Measurements from ENCODE around the gene SRSF11. TPM values are rescaled to one million over a fixed set of nuclear protein-coding genes. Genes with fewer than 3 reads are reported as not detected.

SRSF11 gene
- total RNA-seq, 2 donors from 2014 or later: 38.4 to 47.9 TPM

GRCh38 chr1:70195342-70195741, 25.8 kb upstream of the SRSF11 start:
- no peak for DNase-seq (ENCODE audit: low spot score)
- Histone ChIP-seq H3K4me3 (no peak overlapping the region), H3K27me3 (no peaks in the 10 kb centered on the region), H3K27ac (no peak overlapping the region), H3K4me1 (no peaks in the 10 kb centered on the region), H3K9me3 (no peaks in the 10 kb centered on the region), H3K36me3 (no peaks in the 10 kb centered on the region)
- no peak for TF ChIP-seq CTCF (IDR thresholded peaks at IDR 0.05)

- H3K4me1 ChIP-seq: no peaks in the 10 kb centered on the region
These were observed 24.8 kb upstream of the SRSF11 start for GRCh38 chr1:70196333-70196732.

GRCh38 chr1:70200065-70200464, 21.1 kb upstream of the SRSF11 start:
- Histone ChIP-seq H3K4me1 (peaks cover 0 to 13% of the 10 kb centered on the region in 2 donors), H3K9me3 (no peaks in the 10 kb centered on the region), H3K27ac (no peak overlapping the region), H3K36me3 (no peaks in the 10 kb centered on the region), H3K4me3 (no peak overlapping the region), H3K27me3 (no peaks in the 10 kb centered on the region)
- no peak for DNase-seq (ENCODE audit: low spot score)
- TF ChIP-seq CTCF (IDR thresholded peaks at IDR 0.05): no peak

More at GRCh38 chr1:70196333-70196732, 24.8 kb upstream of the SRSF11 start:
- H3K9me3 ChIP-seq: no peaks in the 10 kb centered on the region
- TF ChIP-seq CTCF (IDR thresholded peaks at IDR 0.05): no peak
- no peaks in the 10 kb centered on the region for H3K27me3 ChIP-seq
- no peak overlapping the region for H3K27ac ChIP-seq
- DNase-seq (ENCODE audit: low spot score): no peak
- no peaks in the 10 kb centered on the region for H3K36me3 ChIP-seq
- no peak overlapping the region for H3K4me3 ChIP-seq

GRCh38 chr1:70202173-70202758, 18.9 kb upstream of the SRSF11 start:
- Histone ChIP-seq H3K4me3 (no peak overlapping the region), H3K27me3 (no peaks in the 10 kb centered on the region), H3K9me3 (no peaks in the 10 kb centered on the region), H3K36me3 (no peaks in the 10 kb centered on the region), H3K27ac (no peak overlapping the region), H3K4me1 (peaks cover 0 to 24% of the 10 kb centered on the region in 2 donors)
- no peak for DNase-seq (ENCODE audit: low spot score)
- no peak for TF ChIP-seq CTCF (IDR thresholded peaks at IDR 0.05)

GRCh38 chr1:70204139-70204538, 17.0 kb upstream of the SRSF11 start:
- H3K36me3 ChIP-seq: no peaks in the 10 kb centered on the region
- H3K4me1 ChIP-seq: peaks cover 0 to 30% of the 10 kb centered on the region in 2 donors
- no peaks in the 10 kb centered on the region for H3K9me3 ChIP-seq
- peak overlapping the region in 1 of 2 donors; percentile 93 for H3K4me3 ChIP-seq
- no peaks in the 10 kb centered on the region for H3K27me3 ChIP-seq
- no peak overlapping the region for H3K27ac ChIP-seq
- DNase-seq (ENCODE audit: low spot score): no peak
- TF ChIP-seq CTCF (IDR thresholded peaks at IDR 0.05): no peak

- Histone ChIP-seq H3K27me3 (no peaks in the 10 kb centered on the region), H3K4me1 (peaks cover 0 to 30% of the 10 kb centered on the region in 2 donors), H3K4me3 (peak overlapping the region; percentile 75 to 93), H3K36me3 (no peaks in the 10 kb centered on the region), H3K9me3 (no peaks in the 10 kb centered on the region), H3K27ac (peak overlapping the region; percentile 91 to 93)
- no peak for TF ChIP-seq CTCF (IDR thresholded peaks at IDR 0.05)
- DNase-seq (ENCODE audit: low spot score): no peak
These were observed 16.6 kb upstream of the SRSF11 start for GRCh38 chr1:70204600-70204999.
